Skeletal muscle satellite cell (primary cell): ENCODE data around the gene TUBB3.
"Not testable (repeated sequence)": the region's sequence is repeated elsewhere in the genome, so short reads cannot be mapped to it uniquely, and the experiment has no call there.

Experiments
- H3K27me3 ChIP-seq: 2 replicates; pipeline ENCODE4 v1.7.0; 2013; ENCODE audit warnings: low read length; ENCODE audit not compliant: control insufficient read depth, insufficient read depth
- H3K36me3 ChIP-seq: 2 replicates; pipeline ENCODE4 v1.7.0; 2013; ENCODE audit warnings: mild to moderate bottlenecking, control low read depth, low read length; ENCODE audit not compliant: insufficient read depth
- H3K4me1 ChIP-seq: 2 replicates; pipeline ENCODE4 v1.7.0; 2013; ENCODE audit warnings: low read length; ENCODE audit not compliant: control insufficient read depth, insufficient read depth
- H3K4me2 ChIP-seq: 2 replicates; pipeline ENCODE4 v1.7.0; 2013; ENCODE audit warnings: mild to moderate bottlenecking, low read length
- H3K4me3 ChIP-seq: 2 replicates; pipeline ENCODE4 v1.7.0; 2013; ENCODE audit warnings: low read length
- H3K9ac ChIP-seq: 2 replicates; pipeline ENCODE4 v1.7.0; 2013; ENCODE audit warnings: mild to moderate bottlenecking, low read depth, low read length, moderate library complexity
- H3K9me3 ChIP-seq: replicated peaks from 2 replicates; pipeline ENCODE4 v1.7.0; 2013; ENCODE audit warnings: mild to moderate bottlenecking, control low read depth, low read length

The TUBB3 gene

DNA sequence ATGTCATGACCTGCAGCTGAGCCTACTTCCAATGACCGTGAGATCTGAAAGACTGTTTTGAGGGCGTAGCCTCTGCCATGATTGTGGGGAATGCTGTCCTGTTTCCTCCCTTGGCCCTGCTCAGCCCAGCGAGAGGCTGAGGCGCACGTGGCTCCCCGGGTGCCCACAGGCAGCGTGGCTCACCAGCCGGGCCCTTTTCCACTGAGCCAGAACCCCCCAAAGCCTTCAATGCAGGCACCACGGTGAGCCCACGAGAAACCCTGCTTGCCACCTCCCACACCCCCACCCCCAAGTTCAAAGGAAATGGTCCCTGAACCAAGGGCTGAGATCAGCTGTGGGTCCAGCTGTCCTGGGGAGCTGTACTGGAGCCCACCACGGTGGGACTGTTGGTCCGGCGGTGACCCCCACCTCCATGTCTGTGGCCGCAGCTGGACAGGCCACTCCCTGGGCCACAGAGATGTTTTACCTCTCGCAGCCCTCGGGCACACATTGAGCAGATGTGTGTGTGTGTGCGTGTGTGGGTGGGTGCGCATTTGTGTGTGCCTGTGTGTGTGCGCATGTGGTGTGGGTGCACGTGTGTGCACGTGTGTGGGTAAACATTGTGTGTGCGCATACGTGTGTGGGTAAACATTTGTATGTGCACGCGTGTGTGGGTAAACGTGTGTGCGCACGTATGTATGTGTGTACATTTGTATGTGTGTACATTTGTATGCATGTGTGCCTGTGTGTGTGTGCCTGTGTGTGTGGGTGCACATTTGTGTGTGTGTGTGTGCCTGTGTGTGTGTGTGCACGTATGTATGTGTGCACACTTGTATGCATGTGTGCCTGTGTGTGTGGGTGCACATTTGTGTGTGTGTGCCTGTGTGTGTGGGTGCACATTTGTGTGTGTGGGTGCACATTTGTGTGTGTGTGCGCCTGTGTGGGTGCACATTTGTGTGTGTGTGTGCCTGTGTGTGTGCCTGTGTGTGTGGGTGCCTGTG, 9.4 kb upstream of the TUBB3 start:
- no peak overlapping the region for H3K4me2 ChIP-seq
- no peaks in the 10 kb centered on the region for H3K9me3 ChIP-seq
- no peak overlapping the region for H3K9ac ChIP-seq
- H3K36me3 ChIP-seq: peaks cover 36% of the 10 kb centered on the region
- H3K4me3 ChIP-seq: no peak overlapping the region
- H3K4me1 ChIP-seq: peaks cover 20% of the 10 kb centered on the region
- no peaks in the 10 kb centered on the region for H3K27me3 ChIP-seq

GRCh38 chr16:89914642-89915285, 8.4 kb upstream of the TUBB3 start:
- not testable (repeated sequence) for H3K9me3 ChIP-seq, H3K4me2 ChIP-seq, H3K27me3 ChIP-seq, H3K9ac ChIP-seq, H3K4me3 ChIP-seq
- Histone ChIP-seq H3K36me3 (peaks cover 27% of the 10 kb centered on the region), H3K4me1 (peaks cover 31% of the 10 kb centered on the region)

DNA sequence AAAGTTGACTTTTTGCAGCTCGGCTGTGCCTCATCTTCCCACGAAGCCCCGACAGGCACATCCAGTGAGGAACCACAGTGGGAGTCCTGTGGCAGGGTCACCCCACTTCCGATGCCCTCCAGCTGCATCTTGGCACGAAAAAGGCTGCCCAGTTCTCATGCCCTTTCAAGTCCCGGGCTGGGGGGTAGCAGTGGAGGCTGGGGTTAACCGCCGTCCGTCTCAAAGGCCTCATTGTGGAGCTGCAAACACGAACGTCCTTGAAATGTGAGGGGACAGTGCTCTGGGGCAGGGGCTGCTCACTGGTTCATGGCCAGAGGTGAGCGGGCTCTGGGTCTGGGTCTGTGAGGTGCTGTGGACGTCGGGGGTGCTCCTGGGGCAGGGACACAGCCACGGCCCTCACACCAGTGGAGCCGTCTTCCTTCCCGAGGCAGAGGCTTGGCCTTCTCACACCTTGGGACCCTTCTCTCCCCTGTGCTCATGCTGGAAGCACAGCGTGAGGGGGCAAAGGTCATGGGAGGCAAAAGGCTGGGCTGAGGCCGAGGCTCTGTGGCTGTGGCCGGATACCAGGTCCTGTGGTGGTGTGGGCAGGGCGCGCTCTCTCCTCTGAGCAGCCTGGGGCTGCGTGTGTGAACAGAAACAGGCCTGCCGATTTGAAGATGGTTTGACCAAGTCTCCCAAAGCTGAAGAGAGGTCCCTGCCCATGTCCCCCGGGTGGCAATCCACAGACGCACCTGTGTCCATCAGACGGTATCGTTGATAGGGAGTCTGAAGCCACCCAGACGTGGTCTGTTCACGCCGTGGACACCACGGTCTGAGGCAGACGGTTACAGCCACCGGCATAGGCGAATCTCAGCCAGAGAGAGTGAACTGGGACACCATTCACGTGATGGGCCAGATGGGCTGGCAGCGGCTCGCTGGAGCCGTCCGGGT, 7.6 kb upstream of the TUBB3 start:
- Histone ChIP-seq H3K4me3 (no peak overlapping the region), H3K4me1 (peaks cover 35% of the 10 kb centered on the region), H3K9ac (no peak overlapping the region), H3K9me3 (no peaks in the 10 kb centered on the region), H3K36me3 (peaks cover 20% of the 10 kb centered on the region), H3K4me2 (no peak overlapping the region), H3K27me3 (no peaks in the 10 kb centered on the region)

- H3K4me3 ChIP-seq: peak overlapping the region; percentile 67
- H3K9me3 ChIP-seq: no peaks in the 10 kb centered on the region
- peak overlapping the region; percentile 84 for H3K4me2 ChIP-seq
- H3K4me1 ChIP-seq: peaks cover 51% of the 10 kb centered on the region
- no peaks in the 10 kb centered on the region for H3K27me3 ChIP-seq
- H3K9ac ChIP-seq: peak overlapping the region; percentile 55
- H3K36me3 ChIP-seq: no peaks in the 10 kb centered on the region
Observed at GRCh38 chr16:89917773-89918452, 5.2 kb upstream of the TUBB3 start.

GRCh38 chr16:89918453-89919347, 4.4 kb upstream of the TUBB3 start, which contains the start of gene MC1R:
Gene MC1R, plus strand, starts transcription at chr16:89918862. Its CDS starts 397 bp downstream, at chr16:89919259.
- H3K9me3 ChIP-seq: no peaks in the 10 kb centered on the region
- peak within 1 kb of the TSS; percentile 55 for H3K9ac ChIP-seq
- H3K4me1 ChIP-seq: peaks cover 51% of the 10 kb centered on the region
- no peaks in the 10 kb centered on the region for H3K27me3 ChIP-seq
- H3K4me3 ChIP-seq: peak within 1 kb of the TSS; percentile 67
- no peaks in the 10 kb centered on the region for H3K36me3 ChIP-seq
- H3K4me2 ChIP-seq: peak within 1 kb of the TSS; percentile 84

GRCh38 chr16:89919535-89920406, 3.4 kb upstream of the TUBB3 start:
- Histone ChIP-seq H3K27me3 (no peaks in the 10 kb centered on the region), H3K4me1 (peaks cover 51% of the 10 kb centered on the region), H3K4me2 (peak overlapping the region; percentile 99), H3K9me3 (no peaks in the 10 kb centered on the region), H3K36me3 (no peaks in the 10 kb centered on the region), H3K9ac (no peak overlapping the region), H3K4me3 (no peak overlapping the region)

- Histone ChIP-seq H3K4me1 (peaks cover 55% of the 10 kb centered on the region), H3K4me3 (peak overlapping the region; percentile 60), H3K9me3 (no peaks in the 10 kb centered on the region), H3K4me2 (peak overlapping the region; percentile 99), H3K36me3 (no peaks in the 10 kb centered on the region), H3K27me3 (no peaks in the 10 kb centered on the region), H3K9ac (no peak overlapping the region)
Observed at GRCh38 chr16:89920723-89921122, 2.4 kb upstream of the TUBB3 start.

DNA sequence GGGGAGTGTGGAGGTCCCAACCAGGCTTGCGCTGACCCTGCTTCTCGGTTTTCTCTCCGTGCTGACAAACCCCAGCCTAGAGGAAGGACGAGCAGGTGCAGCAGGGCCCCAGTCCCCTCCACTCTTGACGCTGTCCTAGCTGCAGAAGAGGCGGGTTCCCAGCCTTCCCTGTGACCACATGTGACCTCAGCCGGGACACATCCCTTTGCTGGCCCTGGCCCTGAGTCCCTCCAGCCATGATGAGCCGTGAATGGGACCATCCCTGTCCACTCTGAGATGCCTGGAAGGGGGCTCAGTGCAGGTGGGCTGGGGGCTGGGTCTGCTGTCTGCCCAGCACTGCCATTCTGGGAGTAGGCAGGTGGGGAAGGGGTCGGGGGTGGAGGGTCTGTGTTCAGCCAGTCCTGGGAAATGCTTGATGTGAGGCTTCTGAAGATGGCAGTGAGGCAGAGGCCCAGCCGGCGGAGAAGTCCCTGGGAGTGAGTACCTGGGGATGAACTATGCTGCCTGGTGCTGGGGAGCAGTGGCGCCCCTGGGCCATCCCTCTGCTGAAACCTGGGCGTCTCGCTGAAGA, 1.9 kb upstream of the TUBB3 start:
- H3K4me2 ChIP-seq: peak overlapping the region; percentile 99
- H3K36me3 ChIP-seq: no peaks in the 10 kb centered on the region
- H3K9me3 ChIP-seq: no peaks in the 10 kb centered on the region
- no peaks in the 10 kb centered on the region for H3K27me3 ChIP-seq
- H3K4me1 ChIP-seq: peaks cover 55% of the 10 kb centered on the region
- peak overlapping the region; percentile 60 for H3K4me3 ChIP-seq
- peak overlapping the region; percentile 46 for H3K9ac ChIP-seq

- H3K9ac ChIP-seq: peak overlapping the region; percentile 97
- peak overlapping the region; percentile 73 for H3K4me3 ChIP-seq
- no peaks in the 10 kb centered on the region for H3K36me3 ChIP-seq
- H3K4me1 ChIP-seq: peaks cover 55% of the 10 kb centered on the region
- no peaks in the 10 kb centered on the region for H3K9me3 ChIP-seq
- H3K4me2 ChIP-seq: peak overlapping the region; percentile 99
- H3K27me3 ChIP-seq: no peaks in the 10 kb centered on the region
Observed at GRCh38 chr16:89921702-89922476, 1.3 kb upstream of the TUBB3 start.
